H9 (cell line): ENCODE results near the gene DENND11. TPM values are rescaled to one million over a fixed set of nuclear protein-coding genes. Genes with fewer than 3 reads are reported as not detected.

Experiments
- DNase-seq: peaks from one replicate; pipeline ENCODE4 v3.0.0-alpha.2; 2017
- H2AFZ ChIP-seq: one replicate; pipeline ENCODE4 v1.6.1; 2013; ENCODE audit warnings: mild to moderate bottlenecking, low read length, control low read depth, moderate library complexity
- H2AK5ac ChIP-seq: 2 replicates; pipeline ENCODE4 v1.6.1; 2013; ENCODE audit warnings: low read length, control low read depth, mixed read lengths; ENCODE audit not compliant: insufficient read length
- H2BK120ac ChIP-seq: one replicate; pipeline ENCODE4 v1.6.1; 2013; ENCODE audit warnings: low read depth, mild to moderate bottlenecking, low read length, control low read depth, inconsistent platforms; ENCODE audit not compliant: poor library complexity, severe bottlenecking
- H2BK12ac ChIP-seq: 2 replicates; pipeline ENCODE4 v1.6.1; 2013; ENCODE audit warnings: low read length, control low read depth, mixed read lengths, low read depth; ENCODE audit not compliant: insufficient read length
- H2BK15ac ChIP-seq: 2 replicates; pipeline ENCODE4 v1.6.1; 2013; ENCODE audit warnings: low read depth, low read length, control low read depth
- H2BK20ac ChIP-seq: one replicate; pipeline ENCODE4 v1.6.1; 2013; ENCODE audit warnings: low read depth, mild to moderate bottlenecking, low read length, control low read depth, inconsistent platforms; ENCODE audit not compliant: poor library complexity, severe bottlenecking
- H2BK5ac ChIP-seq: 2 replicates; pipeline ENCODE4 v1.6.1; 2013; ENCODE audit warnings: low read length, control low read depth, mixed read lengths; ENCODE audit not compliant: insufficient read length
- H3K14ac ChIP-seq: 2 replicates; pipeline ENCODE4 v1.6.1; 2013; ENCODE audit warnings: low read length, control low read depth; ENCODE audit not compliant: insufficient read depth
- H3K18ac ChIP-seq: 2 replicates; pipeline ENCODE4 v1.6.1; 2013; ENCODE audit warnings: low read depth, mild to moderate bottlenecking, mixed read lengths, low read length, control low read depth; ENCODE audit not compliant: insufficient read length
- H3K23ac ChIP-seq: 2 replicates; pipeline ENCODE4 v1.6.1; 2013; ENCODE audit warnings: low read length, control low read depth, mixed read lengths, low read depth; ENCODE audit not compliant: insufficient read length
- H3K23me2 ChIP-seq: 2 replicates; pipeline ENCODE4 v1.6.1; 2013; ENCODE audit warnings: low read depth, mild to moderate bottlenecking, mixed read lengths, low read length, control low read depth; ENCODE audit not compliant: insufficient read length, poor library complexity, severe bottlenecking
- H3K27ac ChIP-seq: 2 replicates; pipeline ENCODE4 v1.5.1; 2013; ENCODE audit warnings: low read length, control low read depth, mixed read lengths, low read depth; ENCODE audit not compliant: insufficient read length
- H3K27me3 ChIP-seq: 2 replicates; pipeline ENCODE4 v1.6.1; 2013; ENCODE audit warnings: low read length, control low read depth, inconsistent platforms; ENCODE audit not compliant: insufficient read depth
- H3K4ac ChIP-seq: 2 replicates; pipeline ENCODE4 v1.6.1; 2013; ENCODE audit warnings: low read depth, mild to moderate bottlenecking, control low read depth, inconsistent platforms, low read length, moderate library complexity
- H3K4me1 ChIP-seq: 2 replicates; pipeline ENCODE4 v1.6.1; 2013; ENCODE audit warnings: low read length, control low read depth, inconsistent platforms; ENCODE audit not compliant: insufficient read depth
- H3K4me2 ChIP-seq: 2 replicates; pipeline ENCODE4 v1.6.1; 2013; ENCODE audit warnings: low read length, control low read depth, mixed read lengths; ENCODE audit not compliant: insufficient read length, insufficient read depth
- H3K56ac ChIP-seq: 2 replicates; pipeline ENCODE4 v1.6.1; 2013; ENCODE audit warnings: low read depth, mild to moderate bottlenecking, mixed read lengths, low read length, control low read depth; ENCODE audit not compliant: insufficient read length
- H3K79me1 ChIP-seq: 2 replicates; pipeline ENCODE4 v1.6.1; 2013; ENCODE audit warnings: low read depth, mild to moderate bottlenecking, moderate library complexity, low read length, control low read depth, inconsistent platforms; ENCODE audit not compliant: insufficient read depth, poor library complexity, severe bottlenecking
- H3K79me2 ChIP-seq: 2 replicates; pipeline ENCODE4 v1.6.1; 2013; ENCODE audit warnings: low read length, control low read depth, inconsistent platforms; ENCODE audit not compliant: insufficient read depth
- H3K9ac ChIP-seq: 2 replicates; pipeline ENCODE4 v1.6.1; 2013; ENCODE audit warnings: low read length, control low read depth, mixed read lengths; ENCODE audit not compliant: insufficient read length; ENCODE audit errors: extremely low read depth
- H3K9me3 ChIP-seq: one replicate; pipeline ENCODE4 v1.6.1; 2013; ENCODE audit warnings: low read depth, low read length, inconsistent platforms; ENCODE audit not compliant: control insufficient read depth
- H3T11ph ChIP-seq: one replicate; pipeline ENCODE4 v1.6.1; 2013; ENCODE audit warnings: mild to moderate bottlenecking, low read length, control low read depth, inconsistent platforms
- H4K20me1 ChIP-seq: one replicate; pipeline ENCODE4 v1.6.1; 2013; ENCODE audit not compliant: control insufficient read depth, insufficient read length, insufficient read depth
- H4K5ac ChIP-seq: 2 replicates; pipeline ENCODE4 v1.6.1; 2013; ENCODE audit warnings: low read depth, mild to moderate bottlenecking, mixed read lengths, low read length, control low read depth; ENCODE audit not compliant: insufficient read length
- H4K8ac ChIP-seq: replicated peaks from 2 replicates; pipeline ENCODE4 v1.6.1; 2013; ENCODE audit warnings: low read length, control low read depth, mixed read lengths, low read depth; ENCODE audit not compliant: insufficient read length
- H4K91ac ChIP-seq: 2 replicates; pipeline ENCODE4 v1.6.1; 2013; ENCODE audit warnings: low read depth, mild to moderate bottlenecking, moderate library complexity, mixed read lengths, low read length, control low read depth; ENCODE audit not compliant: insufficient read length
- H3K27ac Mint-ChIP-seq, 3 experiments: 2 replicates in 2 of 3; 3 replicates in 1 of 3; pipeline ENCODE4 v1.8.0; 2020 to 2021; ENCODE audit warnings: mixed read lengths in 3 of 3, mild to moderate bottlenecking in 1 of 3, moderate library complexity in 1 of 3
- H3K27me3 Mint-ChIP-seq: 2 replicates; pipeline ENCODE4 v1.8.0; 2021; ENCODE audit warnings: low read depth, mild to moderate bottlenecking, moderate library complexity, mixed read lengths
- H3K36me3 Mint-ChIP-seq, 3 experiments: 2 replicates in 2 of 3; 3 replicates in 1 of 3; pipeline ENCODE4 v1.8.0; 2020 to 2021; ENCODE audit warnings: low read depth in 3 of 3, mixed read lengths in 3 of 3; ENCODE audit not compliant: insufficient read depth in 1 of 3
- H3K4me1 Mint-ChIP-seq, 2 experiments: 2 replicates each; pipeline ENCODE4 v1.8.0; 2020; ENCODE audit warnings: mixed read lengths in 2 of 2
- H3K4me3 Mint-ChIP-seq, 2 experiments: 2 replicates in 1 of 2; 3 replicates in 1 of 2; pipeline ENCODE4 v1.8.0; 2020 to 2021; ENCODE audit warnings: mild to moderate bottlenecking in 2 of 2, mixed read lengths in 2 of 2, moderate library complexity in 1 of 2
- H3K9me3 Mint-ChIP-seq, 2 experiments: 2 replicates in 1 of 2; 3 replicates in 1 of 2; pipeline ENCODE4 v1.8.0; 2020; ENCODE audit warnings: mild to moderate bottlenecking in 2 of 2, mixed read lengths in 2 of 2, moderate library complexity in 1 of 2
- WGBS: extraction: QIAGEN DNeasy Blood & Tissue Kit; methylation state at CpG from one replicate; pipeline ENCODE4 v1.1.7; 2013; ENCODE audit warnings: missing lambda C conversion rate, low lambda C conversion rate, mixed read lengths; ENCODE audit not compliant: insufficient read length; ENCODE audit errors: extremely low coverage; 5-methylcytosine and 5-hydroxymethylcytosine counted together
- total RNA-seq: library from RNA; stranded (reverse); gene quantifications from 2 replicates; pipeline ENCODE4 v1.2.1, GENCODE V29; 2021
- TF ChIP-seq, protein P1 (sequence below): fragments of 200-600 bp; sonication (generic); conservative IDR thresholded peaks from 3 replicates; pipeline ENCODE4 v1.8.0; 2021; ENCODE audit warnings: antibody characterized with exemption, mild to moderate bottlenecking

The DENND11 gene
- total RNA-seq, 1 experiment from 2014 or later, result 21.9 TPM

DNA sequence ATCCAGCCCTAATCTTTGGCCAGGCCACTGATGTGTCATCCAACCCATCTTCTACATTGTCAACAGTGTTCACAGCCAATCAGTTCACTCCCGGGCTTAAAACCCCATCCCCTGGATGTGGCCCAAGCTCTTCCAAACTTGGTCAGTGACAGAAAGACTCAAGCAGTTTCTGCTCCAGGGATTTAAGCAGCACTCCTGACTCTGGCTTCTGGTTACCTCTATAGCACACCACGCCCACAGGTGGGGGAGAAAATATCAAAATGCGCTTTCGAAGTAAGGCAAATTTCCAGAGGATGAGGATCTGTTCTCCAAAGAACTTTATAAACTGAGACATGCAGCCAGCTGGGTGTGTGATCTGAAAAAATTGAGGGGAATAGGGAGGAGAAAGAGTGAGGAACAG is 35.9 kb downstream of the DENND11 start:
- Mint-ChIP-seq H3K9me3 (no peaks in the 10 kb centered on the region; a peak in 1 of 5 replicates), H3K4me1 (no peaks in the 10 kb centered on the region), H3K27ac (0 out of 7 replicates have a peak overlapping the region, but pooled peaks of 1 of the 3 experiments have one; percentile 4), H3K4me3 (no peak overlapping the region), H3K27me3 (no peaks in the 10 kb centered on the region), H3K36me3 (peaks cover 20 to 63% (median 55%) of the 10 kb centered on the region in 3 experiments; a peak in 6 of 7 replicates)
- no peak overlapping the region for H3K18ac ChIP-seq
- no peaks in the 10 kb centered on the region for H3K23me2 ChIP-seq
- no peak overlapping the region for H2AFZ ChIP-seq
- no peaks in the 10 kb centered on the region for H3K79me2 ChIP-seq
- H2BK5ac ChIP-seq, result no peak overlapping the region
- H2BK12ac ChIP-seq, result no peak overlapping the region
- H3K56ac ChIP-seq, result no peak overlapping the region
- H3T11ph ChIP-seq, result no peak overlapping the region
- H4K5ac ChIP-seq, result no peak overlapping the region
- H2BK20ac ChIP-seq, result no peak overlapping the region
- no peak overlapping the region for H3K23ac ChIP-seq
- no peak overlapping the region for H2BK120ac ChIP-seq
- H2BK15ac ChIP-seq, result no peak overlapping the region
- no peaks in the 10 kb centered on the region for H3K4me1 ChIP-seq
- H3K27me3 ChIP-seq, result no peaks in the 10 kb centered on the region
- TF ChIP-seq, protein P1, sequence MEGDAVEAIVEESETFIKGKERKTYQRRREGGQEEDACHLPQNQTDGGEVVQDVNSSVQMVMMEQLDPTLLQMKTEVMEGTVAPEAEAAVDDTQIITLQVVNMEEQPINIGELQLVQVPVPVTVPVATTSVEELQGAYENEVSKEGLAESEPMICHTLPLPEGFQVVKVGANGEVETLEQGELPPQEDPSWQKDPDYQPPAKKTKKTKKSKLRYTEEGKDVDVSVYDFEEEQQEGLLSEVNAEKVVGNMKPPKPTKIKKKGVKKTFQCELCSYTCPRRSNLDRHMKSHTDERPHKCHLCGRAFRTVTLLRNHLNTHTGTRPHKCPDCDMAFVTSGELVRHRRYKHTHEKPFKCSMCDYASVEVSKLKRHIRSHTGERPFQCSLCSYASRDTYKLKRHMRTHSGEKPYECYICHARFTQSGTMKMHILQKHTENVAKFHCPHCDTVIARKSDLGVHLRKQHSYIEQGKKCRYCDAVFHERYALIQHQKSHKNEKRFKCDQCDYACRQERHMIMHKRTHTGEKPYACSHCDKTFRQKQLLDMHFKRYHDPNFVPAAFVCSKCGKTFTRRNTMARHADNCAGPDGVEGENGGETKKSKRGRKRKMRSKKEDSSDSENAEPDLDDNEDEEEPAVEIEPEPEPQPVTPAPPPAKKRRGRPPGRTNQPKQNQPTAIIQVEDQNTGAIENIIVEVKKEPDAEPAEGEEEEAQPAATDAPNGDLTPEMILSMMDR, result no peak
- no peak overlapping the region for H3K14ac ChIP-seq
- no peak overlapping the region for H4K8ac ChIP-seq
- no peaks in the 10 kb centered on the region for H3K79me1 ChIP-seq
- H4K91ac ChIP-seq, result no peak overlapping the region
- H3K4me2 ChIP-seq, result no peak overlapping the region
- no peaks in the 10 kb centered on the region for H3K9me3 ChIP-seq
- H3K27ac ChIP-seq, result no peak overlapping the region
- no CpG with 5 or more reads among the region's 4 CpGs for WGBS
- DNase-seq, result no peak
- no peaks in the 10 kb centered on the region for H4K20me1 ChIP-seq
- no peak overlapping the region for H2AK5ac ChIP-seq
- no peak overlapping the region for H3K9ac ChIP-seq
- no peak overlapping the region for H3K4ac ChIP-seq
